Ascending aorta (tissue), 2 donors: ENCODE results near the gene RHD. TPM values are rescaled to one million over a fixed set of nuclear protein-coding genes. Genes with fewer than 3 reads are reported as not detected.
"Not testable (repeated sequence)": the region's sequence is repeated elsewhere in the genome, so short reads cannot be mapped to it uniquely, and the experiment has no call there.

ENCODE experiments used
- DNase-seq, 2 donors: peaks; one replicate each; pipeline ENCODE4 v3.0.0-alpha.2; 2019; ENCODE audit warnings: low spot score in 2 of 2
- H3K27ac ChIP-seq, 2 donors: fragments of 200-600 bp; sonication (generic); one replicate each; pipeline ENCODE4 v1.5.1; 2016 to 2017; ENCODE audit warnings: mild to moderate bottlenecking in 1 of 2
- H3K27me3 ChIP-seq: fragments of 200-600 bp; sonication (generic); one replicate; pipeline ENCODE4 v1.5.1; 2017
- H3K36me3 ChIP-seq, 2 donors: fragments of 200-600 bp; sonication (generic); one replicate each; pipeline ENCODE4 v1.5.1; 2016
- H3K4me1 ChIP-seq, 2 donors: fragments of 200-600 bp; sonication (generic); one replicate each; pipeline ENCODE4 v1.5.1; 2016 to 2017; ENCODE audit warnings: mild to moderate bottlenecking in 1 of 2
- H3K4me3 ChIP-seq, 2 donors: fragments of 200-600 bp; sonication (generic); one replicate each; pipeline ENCODE4 v1.5.1; 2016 to 2017; ENCODE audit warnings: mild to moderate bottlenecking in 1 of 2
- H3K9me3 ChIP-seq, 2 donors: fragments of 200-600 bp; sonication (generic); one replicate each; pipeline ENCODE4 v1.5.1; 2016
- intact Hi-C: fragments of 100-400 bp; cut with DNase I; formaldehyde crosslinking; loops from one replicate; pipeline ENCODE4 v1.15.1; 2023
- total RNA-seq: library from RNA; depleted of rRNA; stranded (reverse); fragments of >200 nt; gene quantifications from one replicate; pipeline ENCODE4 v1.1.0, GENCODE V29; 2016
- TF ChIP-seq, protein P1 (sequence below), 3 experiments: fragments of 200-600 bp in 2 of 3; fragments of 450-650 bp in 1 of 3; sonication (generic) in 2 of 3; IDR thresholded peaks; one replicate each; pipeline ENCODE4 v1.5.1; 2016 to 2019; ENCODE audit warnings: antibody characterized with exemption in 3 of 3, mild to moderate bottlenecking in 1 of 3, moderate library complexity in 1 of 3

RHD gene
- not detected for total RNA-seq

DNA sequence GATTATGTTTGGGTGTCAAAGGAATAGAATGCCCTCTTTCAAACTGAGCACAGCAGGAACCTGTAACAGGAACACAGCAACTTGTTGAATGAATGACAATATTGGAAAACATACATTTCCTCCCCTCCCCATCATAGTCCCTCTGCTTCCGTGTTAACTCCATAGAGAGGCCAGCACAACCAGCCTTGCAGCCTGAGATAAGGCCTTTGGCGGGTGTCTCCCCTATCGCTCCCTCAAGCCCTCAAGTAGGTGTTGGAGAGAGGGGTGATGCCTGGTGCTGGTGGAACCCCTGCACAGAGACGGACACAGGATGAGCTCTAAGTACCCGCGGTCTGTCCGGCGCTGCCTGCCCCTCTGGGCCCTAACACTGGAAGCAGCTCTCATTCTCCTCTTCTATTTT is at the start of gene RHD:
RHD (plus strand) TSS at position 272 of the 400 bp plus-strand sequence; CDS start at position 311, 39 bp downstream.
- H3K27me3 ChIP-seq, H3K36me3 ChIP-seq, H3K4me3 ChIP-seq, H3K27ac ChIP-seq, DNase-seq, H3K4me1 ChIP-seq, H3K9me3 ChIP-seq, intact Hi-C loops: not testable (repeated sequence)

DNA sequence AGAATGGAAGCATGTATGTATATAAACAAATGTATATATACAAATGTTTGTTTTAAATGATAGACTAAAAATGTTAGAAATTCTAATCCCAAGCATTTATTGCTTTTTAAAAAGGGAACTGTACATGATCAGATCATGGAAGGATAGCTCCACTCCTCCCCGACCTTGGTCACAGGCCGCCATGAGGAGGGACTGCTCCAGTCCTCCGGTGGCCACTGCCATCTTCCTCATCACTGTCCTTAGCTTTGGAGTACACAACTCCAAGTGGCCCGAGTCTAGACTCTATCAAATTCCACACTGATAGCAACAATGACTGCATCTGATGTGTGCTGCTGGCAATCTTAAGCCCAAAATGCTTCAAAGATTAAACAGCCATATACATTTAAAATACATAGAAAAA is 49.7 kb upstream of the RHD start:
- Histone ChIP-seq H3K27me3 (no peaks in the 10 kb centered on the region), H3K4me3 (no peak overlapping the region), H3K4me1 (no peaks in the 10 kb centered on the region), H3K9me3 (no peaks in the 10 kb centered on the region), H3K36me3 (peaks cover 66 to 77% of the 10 kb centered on the region in 2 donors), H3K27ac (no peak overlapping the region)
- intact Hi-C loops, result no loop called here
- TF ChIP-seq, protein P1, sequence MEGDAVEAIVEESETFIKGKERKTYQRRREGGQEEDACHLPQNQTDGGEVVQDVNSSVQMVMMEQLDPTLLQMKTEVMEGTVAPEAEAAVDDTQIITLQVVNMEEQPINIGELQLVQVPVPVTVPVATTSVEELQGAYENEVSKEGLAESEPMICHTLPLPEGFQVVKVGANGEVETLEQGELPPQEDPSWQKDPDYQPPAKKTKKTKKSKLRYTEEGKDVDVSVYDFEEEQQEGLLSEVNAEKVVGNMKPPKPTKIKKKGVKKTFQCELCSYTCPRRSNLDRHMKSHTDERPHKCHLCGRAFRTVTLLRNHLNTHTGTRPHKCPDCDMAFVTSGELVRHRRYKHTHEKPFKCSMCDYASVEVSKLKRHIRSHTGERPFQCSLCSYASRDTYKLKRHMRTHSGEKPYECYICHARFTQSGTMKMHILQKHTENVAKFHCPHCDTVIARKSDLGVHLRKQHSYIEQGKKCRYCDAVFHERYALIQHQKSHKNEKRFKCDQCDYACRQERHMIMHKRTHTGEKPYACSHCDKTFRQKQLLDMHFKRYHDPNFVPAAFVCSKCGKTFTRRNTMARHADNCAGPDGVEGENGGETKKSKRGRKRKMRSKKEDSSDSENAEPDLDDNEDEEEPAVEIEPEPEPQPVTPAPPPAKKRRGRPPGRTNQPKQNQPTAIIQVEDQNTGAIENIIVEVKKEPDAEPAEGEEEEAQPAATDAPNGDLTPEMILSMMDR (IDR thresholded peaks at IDR 0.05), result no peak
- DNase-seq, result no peak

DNA sequence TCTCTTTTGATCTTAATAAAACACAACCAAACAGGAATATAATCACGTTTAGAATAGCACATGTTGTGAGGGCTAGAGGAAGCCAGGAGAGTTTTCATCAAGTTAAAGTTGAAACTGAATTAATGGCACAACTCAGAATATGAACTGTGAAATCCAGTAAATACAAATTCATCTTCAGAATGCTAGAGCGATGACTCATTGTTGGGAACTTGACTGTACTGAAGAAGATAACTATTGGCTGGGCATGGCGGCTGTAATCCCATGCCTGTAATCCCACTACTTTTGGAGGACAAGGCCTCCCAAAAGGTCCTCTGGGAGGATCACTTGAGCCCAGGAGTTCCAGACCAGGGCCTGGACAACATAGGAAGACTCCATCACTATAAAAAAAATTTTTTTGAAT is 48.8 kb upstream of the RHD start:
- Histone ChIP-seq H3K27me3 (no peaks in the 10 kb centered on the region), H3K9me3 (no peaks in the 10 kb centered on the region), H3K4me1 (no peaks in the 10 kb centered on the region), H3K27ac (no peak overlapping the region), H3K36me3 (peaks cover 75 to 85% of the 10 kb centered on the region in 2 donors), H3K4me3 (no peak overlapping the region)
- TF ChIP-seq, protein P1 (IDR thresholded peaks at IDR 0.05), result no peak
- intact Hi-C loops, result no loop called here
- no peak for DNase-seq

DNA sequence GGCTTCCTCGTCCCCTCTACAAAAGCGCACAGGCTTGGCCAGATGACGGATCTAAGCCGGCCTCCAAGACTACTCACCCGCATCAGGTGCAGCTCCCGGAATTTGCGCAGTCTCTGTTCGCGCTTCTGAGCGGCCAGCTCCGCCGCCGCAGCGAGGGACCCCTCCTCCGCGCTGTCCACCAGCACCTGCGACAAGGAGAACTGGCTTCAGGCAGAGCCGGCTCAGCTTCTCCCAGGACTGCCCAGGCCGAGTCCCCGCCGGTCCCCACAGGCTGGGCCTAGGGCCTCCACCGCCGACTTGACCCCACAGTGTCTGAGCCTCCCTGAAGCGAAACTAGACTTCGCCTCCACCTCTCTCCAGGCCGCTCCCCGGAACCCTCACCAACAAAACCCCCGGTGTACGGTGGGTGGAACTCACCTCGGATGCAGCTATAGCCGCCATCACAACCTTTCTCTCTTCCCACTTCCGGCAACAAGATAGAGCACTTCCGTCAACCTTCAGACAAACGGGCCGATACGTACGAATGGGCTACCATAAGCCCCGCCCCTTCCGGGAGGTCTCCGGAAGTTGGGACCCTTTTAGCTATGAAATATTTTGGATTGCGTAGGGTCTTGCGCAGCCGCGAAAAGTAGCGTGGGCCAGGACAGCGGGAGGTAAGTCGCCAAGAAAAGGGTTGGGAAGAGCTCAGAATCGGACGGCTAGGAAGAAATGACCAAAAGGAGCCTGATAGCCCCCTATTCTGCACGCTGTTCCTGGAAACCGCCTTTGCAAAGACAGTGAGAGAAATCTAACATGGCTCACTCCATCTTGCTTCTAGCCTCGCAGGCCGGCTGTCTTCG is 40.1 kb upstream of the RHD start, which contains the start of gene SYF2:
SYF2 (minus strand) TSS at position 476 of the 839 bp plus-strand sequence; CDS start at position 441, 35 bp downstream.
- Histone ChIP-seq H3K27me3 (no peaks in the 10 kb centered on the region), H3K4me3 (peak within 1 kb of the TSS; percentile 92 to 98), H3K9me3 (no peaks in the 10 kb centered on the region), H3K36me3 (peaks cover 31 to 32% of the 10 kb centered on the region in 2 donors), H3K4me1 (peaks cover 10 to 18% of the 10 kb centered on the region in 2 donors), H3K27ac (peak within 1 kb of the TSS; percentile 81 to 93)
- intact Hi-C loops, result loop anchor here (1.0 to 10.0 kb wide), 4 partner anchors 15 to 673 kb away; partner anchors contain the start of genes RSRP1, SRRM1, STMN1 and TMEM50A
- peak; percentile 75 to 96 for DNase-seq
- TF ChIP-seq, protein P1 (IDR thresholded peaks at IDR 0.05), result no peak

DNA sequence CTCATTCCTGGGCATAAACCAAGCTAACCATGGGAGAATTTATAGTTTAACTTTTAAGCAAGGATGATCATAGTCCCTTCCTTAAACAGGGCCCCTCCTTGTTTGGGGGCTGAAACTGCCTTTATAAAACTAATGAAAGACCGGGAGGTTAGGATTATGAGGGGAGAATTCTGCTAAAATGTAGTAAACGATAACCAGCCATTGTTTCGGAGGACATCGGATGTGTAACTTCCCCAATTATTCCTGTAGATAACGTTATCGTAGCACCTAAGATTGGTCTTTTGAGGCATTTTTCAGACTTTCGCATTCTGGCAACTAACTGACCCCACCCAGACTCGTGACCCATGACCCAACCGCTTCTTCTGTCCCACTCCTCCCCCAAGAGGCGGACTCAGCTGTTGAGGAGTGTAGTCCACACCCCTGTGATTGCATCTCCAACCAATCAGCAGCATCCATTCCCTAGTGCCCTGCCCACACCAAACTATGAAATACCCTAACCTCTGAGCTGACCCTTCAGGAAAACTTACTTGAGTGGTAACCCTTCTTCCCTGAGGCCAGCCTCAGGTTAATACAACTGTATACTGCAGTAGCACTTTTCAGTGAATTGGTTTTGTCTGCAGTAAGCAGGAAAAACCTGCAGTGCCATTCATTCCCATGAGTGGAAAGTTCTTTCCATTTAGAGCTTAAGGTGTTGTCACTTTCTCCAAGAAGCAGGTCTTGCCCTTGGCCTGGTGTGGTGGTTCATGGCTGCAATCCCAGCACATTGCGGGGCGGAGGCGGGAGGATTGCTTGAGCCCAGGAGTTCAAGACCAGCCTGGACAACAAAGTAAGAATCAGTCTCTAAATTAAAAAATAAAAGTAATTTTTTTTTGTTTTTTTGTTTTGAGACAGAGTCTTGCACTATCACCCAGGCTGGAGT is 39.2 kb upstream of the RHD start:
- TF ChIP-seq, protein P1 (IDR thresholded peaks at IDR 0.05), result no peak
- H3K36me3 ChIP-seq, result peaks cover 22 to 23% of the 10 kb centered on the region in 2 donors
- intact Hi-C loops, result loop anchor here (1.0 to 10.0 kb wide), 4 partner anchors 14 to 672 kb away; partner anchors contain the start of genes RSRP1, SRRM1, STMN1 and TMEM50A

DNA sequence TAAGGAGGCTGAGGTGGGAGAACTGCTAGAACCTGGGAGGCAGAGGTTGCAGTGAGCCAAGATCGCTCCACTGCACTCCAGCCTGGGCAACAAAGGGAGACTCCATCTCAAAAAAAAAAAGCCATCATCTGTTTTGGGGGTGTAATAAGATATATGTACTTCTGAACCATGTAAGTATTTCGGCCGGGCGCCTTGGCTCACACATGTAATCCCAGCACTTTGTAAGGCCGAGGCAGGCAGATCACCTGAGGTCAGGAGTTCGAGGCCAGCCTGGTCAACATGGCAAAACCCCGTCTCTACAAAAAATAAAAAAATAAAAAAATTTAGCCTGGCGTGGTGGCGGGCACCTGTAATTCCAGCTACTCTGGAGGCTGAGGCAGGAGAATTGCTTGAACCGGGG is 36.9 kb upstream of the RHD start:
- intact Hi-C loops, result loop anchor here (10.0 kb wide), 1 partner anchor 669 kb away; the partner anchor contains the start of gene STMN1
- not testable (repeated sequence) for H3K27me3 ChIP-seq, H3K27ac ChIP-seq, H3K4me3 ChIP-seq, H3K9me3 ChIP-seq, DNase-seq, H3K36me3 ChIP-seq
- H3K4me1 ChIP-seq, result peaks cover 12 to 26% of the 10 kb centered on the region in 2 donors

More for the DNA sequence above, 39.2 kb upstream of the RHD start:
- Histone ChIP-seq H3K9me3 (no peaks in the 10 kb centered on the region), H3K27ac (peak overlapping the region; percentile 81 to 93), H3K4me1 (peaks cover 10 to 18% of the 10 kb centered on the region in 2 donors), H3K27me3 (no peaks in the 10 kb centered on the region), H3K4me3 (peak overlapping the region; percentile 92 to 98)
- DNase-seq, result peak; percentile 80 to 91

DNA sequence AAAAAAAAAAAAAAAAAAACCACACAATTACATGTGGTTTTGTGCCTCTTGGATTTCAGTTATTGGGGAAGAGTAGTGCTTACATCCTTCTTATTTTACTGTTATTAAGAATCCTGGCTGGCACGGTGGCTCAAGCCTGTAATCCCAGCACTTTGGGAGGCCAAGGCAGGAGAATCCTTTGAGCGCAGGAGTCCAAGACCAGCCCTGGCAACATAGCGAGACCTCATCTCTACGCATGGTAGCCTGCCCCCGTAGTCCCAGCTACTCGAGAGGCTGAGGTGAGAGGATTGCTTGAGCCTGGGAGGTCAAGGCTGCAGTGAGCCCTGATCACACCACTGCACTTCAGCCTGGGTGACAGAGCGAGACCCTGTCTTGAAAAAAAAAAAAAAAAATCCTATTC is 36.0 kb upstream of the RHD start:
- intact Hi-C loops, result loop anchor here (10.0 kb wide), 1 partner anchor 669 kb away; the partner anchor contains the start of gene STMN1
- not testable (repeated sequence) for H3K9me3 ChIP-seq, H3K27me3 ChIP-seq, DNase-seq, H3K36me3 ChIP-seq, H3K4me3 ChIP-seq, H3K27ac ChIP-seq
- H3K4me1 ChIP-seq, result peaks cover 15 to 31% of the 10 kb centered on the region in 2 donors
